IPS-NIHi7 (cell line): ENCODE data around the gene CTCF.

Experiments used
- DNase-seq: peaks from one replicate; pipeline ENCODE4 v3.0.0; 2012; ENCODE audit warnings: mixed read lengths; ENCODE audit errors: extremely low spot score

The CTCF gene

DNA sequence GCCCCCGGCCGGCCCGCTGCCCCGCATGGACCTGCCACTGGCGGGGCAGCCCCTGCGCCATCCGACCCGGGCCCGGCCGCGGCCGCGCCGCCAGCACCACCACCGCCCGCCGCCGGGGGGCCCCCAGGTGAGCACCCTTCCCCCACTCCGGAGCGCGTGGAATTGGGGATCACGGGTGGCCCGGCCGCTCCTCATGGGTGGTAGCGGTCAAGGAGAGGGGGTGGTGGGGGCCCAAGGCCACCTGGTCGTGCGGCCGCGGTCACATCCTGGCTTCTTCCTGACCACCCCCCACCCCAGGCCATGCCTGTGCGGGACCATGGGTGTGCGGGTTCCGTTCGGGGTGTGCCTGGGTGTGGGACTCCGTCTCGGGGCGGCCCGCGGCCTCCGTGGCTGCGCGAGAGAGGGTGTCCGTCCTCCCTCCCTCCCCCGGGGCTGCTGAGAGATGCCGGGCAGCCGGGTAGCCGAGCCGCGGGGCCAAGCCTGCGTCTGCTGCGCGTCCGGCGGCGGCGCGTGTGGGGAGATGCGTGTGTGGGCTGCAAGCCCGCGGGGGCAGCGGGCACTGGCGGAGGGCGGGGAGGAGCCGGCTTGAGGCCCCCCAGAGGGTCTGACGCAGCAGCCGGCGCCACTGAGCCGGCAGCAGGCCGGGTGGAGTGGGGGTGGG, 90.9 kb downstream of the CTCF start:
- no peak for DNase-seq

DNA sequence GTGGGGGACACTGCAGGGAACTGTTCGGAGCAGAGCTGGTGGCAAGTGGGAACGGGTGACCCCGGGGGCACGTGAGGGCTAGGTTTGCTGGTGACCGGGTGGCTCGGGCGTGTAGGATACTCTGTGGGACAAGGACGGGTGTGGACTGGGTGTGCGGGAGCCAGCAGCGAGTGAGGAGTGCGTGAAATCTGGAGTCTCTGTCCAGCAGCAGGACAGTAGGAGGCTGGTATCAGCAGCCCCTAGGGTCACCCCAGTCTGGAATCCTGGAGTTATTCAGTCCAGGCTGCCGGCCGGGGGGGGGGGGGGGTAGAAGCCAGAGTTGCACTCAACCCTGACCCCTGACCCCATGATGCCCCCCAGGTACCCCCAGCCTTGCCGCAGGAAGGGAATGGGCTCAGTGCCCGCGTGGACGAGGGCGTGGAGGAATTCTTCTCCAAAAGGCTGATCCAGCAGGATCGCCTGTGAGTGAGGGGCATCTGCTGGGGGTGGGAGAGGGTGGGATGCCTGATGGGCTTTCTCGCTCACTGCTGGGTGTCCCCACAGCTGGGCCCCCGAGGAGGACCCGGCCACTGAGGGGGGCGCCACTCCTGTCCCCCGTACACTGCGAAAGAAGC, 91.6 kb downstream of the CTCF start:
- no peak for DNase-seq

DNA sequence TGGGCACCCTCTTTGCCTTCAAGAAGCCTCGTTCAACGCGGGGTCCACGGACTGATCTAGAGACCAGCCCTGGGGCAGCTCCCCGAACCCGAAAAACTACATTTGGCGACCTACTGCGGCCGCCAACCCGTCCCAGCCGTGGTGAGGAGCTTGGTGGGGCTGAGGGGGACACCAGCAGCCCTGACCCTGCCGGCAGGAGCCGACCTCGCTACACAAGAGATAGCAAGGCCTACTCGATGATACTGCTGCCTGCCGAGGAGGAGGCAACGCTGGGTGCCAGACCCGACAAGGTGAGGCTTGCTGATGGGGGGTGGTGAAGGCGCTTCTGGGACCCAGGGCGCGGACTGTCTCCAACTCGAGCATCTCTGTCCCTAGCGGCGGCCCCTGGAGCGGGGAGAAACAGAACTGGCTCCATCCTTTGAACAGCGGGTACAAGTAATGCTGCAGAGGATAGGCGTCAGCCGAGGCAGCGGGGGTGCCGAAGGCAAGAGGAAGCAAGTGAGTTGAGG, 92.1 kb downstream of the CTCF start:
- DNase-seq = no peak

DNA sequence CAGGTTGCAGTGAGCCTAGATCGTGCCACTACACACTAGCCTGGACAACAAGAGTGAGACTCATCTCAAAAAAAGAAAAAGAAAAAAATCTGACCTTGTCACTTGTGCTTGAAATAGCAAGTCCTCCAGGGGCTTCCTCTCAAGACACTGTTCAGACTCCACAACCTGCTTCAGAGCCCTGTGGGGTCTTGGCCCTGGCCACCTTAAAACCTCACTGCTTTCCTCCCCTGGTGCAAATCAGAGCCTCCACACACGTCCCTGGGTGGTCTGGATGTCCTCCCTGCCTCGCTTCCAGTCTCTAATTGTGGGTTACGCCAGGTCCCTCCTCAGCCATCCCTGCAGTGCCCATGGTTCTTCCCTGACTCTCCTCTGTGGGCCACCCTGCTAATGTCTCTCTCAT, 93.0 kb downstream of the CTCF start:
- DNase-seq = no peak

DNA sequence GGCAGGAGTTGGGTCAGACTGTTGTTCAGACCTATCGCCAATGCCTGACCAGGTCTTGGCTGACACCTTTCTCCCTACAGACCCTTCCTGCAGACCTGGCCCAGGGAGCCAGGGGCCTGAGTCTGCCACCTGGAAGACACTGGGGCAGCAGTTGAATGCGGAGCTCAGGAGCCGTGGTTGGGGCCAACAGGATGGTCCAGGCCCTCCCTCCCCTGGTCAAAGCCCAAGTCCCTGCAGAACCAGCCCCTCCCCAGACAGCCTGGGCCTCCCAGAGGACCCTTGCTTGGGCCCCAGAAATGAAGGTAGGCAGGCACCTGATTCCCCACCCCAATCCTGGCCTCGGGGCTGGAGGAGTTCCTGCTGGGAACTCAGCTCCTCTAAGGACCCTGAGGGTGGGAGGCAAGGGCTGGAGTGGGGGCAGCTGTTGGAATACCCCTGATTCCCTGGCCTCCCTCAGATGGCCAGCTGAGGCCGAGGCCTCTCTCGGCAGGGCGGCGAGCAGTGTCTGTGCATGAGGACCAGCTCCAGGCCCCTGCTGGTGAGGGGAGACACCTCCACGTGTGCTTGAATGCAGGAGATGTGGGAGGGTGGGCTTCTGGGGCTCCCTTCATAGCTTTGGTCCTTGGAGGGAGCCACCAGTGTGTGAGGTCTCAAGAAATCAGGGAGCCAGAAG, 94.2 kb downstream of the CTCF start:
- no peak for DNase-seq

DNA sequence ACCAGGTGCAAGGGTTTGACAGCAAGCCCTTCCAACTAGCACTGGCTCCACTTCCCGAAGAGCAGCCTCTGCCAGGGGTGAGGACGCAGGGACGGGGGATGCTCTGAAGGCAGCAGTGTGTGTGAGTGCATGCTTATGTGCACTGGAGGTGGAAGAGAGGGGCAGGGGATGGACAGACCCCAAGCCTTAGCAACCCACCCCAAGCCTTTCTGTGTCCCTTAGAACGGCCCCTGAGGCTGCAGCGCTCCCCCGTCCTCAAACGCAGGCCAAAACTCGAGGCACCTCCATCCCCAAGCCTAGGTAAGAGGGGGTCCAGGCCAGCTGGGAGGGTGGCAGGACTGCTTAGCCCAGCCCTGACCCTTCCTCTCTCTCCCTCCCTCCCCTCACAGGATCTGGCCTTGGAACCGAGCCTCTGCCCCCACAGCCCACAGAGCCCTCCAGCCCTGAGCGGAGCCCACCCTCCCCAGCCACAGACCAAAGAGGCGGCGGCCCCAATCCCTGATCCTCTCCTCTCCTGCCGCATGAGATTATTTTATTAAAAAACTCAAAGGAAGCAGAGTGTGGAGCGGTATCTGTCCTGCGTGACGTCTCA, 94.8 kb downstream of the CTCF start:
- DNase-seq = no peak

DNA sequence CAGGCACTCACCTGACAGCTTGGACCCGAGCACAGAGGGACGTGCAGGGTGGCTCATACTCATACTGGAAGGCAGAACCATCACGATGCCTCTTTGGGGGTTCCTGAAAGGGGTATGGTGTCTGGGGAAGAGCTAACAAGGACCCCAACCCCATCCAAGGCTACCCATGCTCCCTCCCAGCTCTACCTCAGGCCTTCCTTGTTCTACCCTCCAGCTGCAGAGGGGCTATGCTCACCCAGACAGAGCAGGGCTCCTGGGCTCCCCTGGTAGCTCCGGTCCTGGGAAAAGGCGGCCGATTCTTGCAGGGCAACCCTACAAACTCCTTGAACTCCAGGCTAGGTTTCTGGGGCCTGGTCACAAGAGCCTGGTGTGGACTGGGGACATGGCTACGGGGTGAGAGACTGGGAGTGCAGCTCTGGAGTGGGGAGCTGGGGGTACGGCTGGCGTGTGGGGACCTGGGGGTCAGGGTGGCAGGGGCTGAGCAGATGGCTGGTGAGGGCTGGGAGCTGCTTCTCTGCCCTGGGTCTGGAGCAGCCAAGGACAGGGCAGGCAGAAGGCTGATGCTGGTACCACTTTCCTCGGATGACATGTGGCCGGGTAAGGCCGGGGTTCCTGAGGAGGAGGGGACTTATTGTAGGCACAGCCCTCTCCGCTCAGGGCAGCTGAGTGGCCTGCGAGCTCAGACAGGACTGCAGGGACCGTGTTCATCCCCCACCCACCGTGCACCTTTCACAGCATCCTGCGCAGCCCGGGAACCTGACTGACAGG, 95.6 kb downstream of the CTCF start:
- DNase-seq = no peak

DNA sequence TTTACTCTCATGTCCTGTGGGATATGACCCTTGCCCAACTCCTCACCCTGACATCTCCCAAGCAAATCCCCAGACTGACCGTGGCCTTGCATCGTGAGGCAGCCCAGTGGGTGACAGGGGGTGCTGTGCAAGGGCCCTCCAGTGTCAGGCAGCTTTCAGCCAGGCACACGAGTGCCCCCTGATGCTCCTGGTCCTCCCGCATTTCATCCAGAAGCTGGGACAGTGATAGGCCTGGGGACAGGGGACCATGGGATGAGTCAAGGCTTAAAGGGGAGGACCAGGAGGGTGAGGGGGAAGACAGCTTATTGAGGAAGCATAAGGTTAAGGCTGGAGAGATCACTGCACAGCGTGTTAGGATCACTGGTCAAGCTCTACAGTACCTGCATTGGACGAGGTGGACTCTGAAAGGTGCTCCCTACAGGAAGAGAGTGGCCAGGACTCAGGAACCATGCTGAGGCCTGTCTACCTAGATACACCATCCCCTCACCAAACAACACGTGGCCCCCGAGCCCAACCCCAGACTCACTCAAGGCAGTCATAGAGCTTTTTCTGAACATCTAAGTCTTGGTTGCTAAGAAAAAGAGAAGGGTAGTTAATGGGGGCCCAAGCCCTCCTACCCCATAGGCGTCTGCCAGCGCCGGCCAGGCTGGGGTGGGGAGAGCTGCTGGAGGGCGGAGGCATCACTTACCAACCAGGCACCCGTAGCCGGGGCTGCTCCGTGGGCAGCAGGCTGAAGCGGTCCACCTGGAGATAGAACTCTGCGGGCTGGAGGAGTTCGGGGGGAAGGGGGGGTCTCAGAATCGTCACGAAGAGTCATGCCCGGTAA, 96.7 kb downstream of the CTCF start:
- no peak for DNase-seq

DNA sequence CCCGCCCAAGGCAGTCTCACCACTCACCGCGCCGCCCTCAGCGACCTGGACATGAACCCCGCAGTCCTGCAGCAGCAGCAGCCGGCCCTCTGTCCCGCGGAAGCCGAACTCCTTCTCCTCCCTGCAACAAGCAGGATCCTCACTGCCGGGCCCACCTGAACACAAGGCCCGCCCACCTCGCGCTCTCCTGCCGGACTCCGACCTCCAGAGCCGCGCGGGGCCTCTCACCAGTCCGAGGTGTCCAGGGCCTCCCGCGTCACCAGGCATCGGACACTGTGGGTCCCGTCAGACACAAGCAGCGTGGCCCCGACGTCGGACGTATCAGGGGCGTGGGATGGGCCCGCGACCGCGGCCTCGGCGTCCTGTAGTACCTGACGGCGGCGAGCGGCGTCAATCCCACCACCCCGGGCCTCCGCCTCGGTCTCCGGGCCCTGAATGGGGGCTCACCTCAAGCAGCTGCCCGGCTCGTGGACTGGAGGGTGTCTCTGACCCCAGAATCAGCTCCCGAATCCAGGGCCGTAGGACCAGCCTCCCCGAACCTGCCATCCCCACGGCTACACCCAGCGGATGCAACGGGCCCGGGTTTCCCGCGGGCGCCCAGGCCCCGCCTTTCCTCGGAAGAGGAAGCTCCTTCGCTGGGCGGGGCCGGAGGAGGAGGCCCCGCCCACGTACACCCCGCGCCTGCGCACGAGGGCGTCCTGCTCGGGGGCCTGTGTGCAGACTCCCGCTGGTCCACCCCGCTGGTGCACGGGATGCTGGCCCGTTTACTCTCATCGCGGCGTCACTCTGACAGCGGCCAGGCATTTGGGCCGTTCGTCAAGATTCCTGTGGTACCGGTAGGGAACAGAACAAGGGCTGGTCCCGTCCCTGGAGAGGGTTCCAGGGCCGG, 97.6 kb downstream of the CTCF start, which contains the start of gene ACD:
Gene ACD (minus strand): TSS at position 586 of the 889 bp plus-strand sequence. CDS start 40 bp downstream, at position 546.
- DNase-seq = peak; percentile 97

DNA sequence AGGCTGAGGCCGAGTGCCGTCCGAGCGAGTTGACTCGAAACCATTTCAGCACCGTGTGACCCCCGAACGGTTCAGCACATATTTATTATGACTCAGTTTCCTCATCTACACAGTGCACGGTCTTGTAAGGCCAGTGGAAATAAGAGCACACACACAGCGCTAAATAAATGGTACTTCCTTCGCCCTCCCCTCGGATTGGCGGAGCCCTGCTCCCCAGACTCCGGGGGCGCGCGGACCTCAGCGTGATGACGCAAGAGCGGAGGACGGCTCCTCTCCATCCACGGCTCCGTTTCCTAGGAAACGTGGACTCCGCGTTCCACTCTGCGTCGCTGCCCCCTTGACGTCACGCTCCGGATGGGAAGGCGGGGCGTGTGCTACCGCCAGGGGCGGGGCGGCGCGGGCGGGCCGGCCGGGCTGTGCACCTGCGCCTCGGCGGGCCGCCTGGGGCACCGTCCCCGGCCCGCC, 98.3 kb downstream of the CTCF start, which contains the start of gene PARD6A:
Gene PARD6A (plus strand): TSS at position 397 of the 465 bp plus-strand sequence. CDS start 79 bp downstream, outside the sequence.
- peak; percentile 99 for DNase-seq

DNA sequence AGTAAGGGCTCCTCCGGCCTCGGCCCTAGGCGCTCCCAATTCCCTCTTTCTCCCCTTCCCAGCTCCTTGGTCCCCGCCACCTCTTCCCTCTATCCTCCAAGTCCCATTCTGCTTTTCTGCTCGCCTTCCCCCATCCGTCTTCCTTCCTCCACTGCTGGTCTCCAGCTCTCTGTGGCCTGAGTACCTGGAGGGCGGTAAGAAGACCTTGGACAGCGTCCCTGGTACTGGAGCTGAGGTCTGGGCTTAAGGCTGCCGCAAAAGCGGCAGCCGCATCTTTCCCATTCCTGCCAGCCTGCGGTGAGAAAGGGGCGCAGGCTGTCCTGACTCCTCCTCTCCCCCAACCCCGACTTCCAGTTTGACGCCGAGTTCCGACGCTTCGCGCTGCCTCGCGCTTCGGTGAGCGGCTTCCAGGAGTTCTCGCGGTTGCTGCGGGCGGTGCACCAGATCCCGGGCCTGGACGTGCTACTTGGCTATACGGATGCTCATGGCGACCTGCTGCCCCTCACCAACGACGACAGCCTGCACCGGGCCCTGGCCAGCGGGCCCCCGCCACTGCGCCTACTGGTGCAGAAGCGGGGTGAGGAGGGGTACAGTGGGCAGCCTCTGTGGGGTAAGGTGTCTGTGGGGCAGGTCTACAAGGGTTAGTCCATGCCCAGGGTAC, 98.9 kb downstream of the CTCF start:
- DNase-seq = peak; percentile 79

DNA sequence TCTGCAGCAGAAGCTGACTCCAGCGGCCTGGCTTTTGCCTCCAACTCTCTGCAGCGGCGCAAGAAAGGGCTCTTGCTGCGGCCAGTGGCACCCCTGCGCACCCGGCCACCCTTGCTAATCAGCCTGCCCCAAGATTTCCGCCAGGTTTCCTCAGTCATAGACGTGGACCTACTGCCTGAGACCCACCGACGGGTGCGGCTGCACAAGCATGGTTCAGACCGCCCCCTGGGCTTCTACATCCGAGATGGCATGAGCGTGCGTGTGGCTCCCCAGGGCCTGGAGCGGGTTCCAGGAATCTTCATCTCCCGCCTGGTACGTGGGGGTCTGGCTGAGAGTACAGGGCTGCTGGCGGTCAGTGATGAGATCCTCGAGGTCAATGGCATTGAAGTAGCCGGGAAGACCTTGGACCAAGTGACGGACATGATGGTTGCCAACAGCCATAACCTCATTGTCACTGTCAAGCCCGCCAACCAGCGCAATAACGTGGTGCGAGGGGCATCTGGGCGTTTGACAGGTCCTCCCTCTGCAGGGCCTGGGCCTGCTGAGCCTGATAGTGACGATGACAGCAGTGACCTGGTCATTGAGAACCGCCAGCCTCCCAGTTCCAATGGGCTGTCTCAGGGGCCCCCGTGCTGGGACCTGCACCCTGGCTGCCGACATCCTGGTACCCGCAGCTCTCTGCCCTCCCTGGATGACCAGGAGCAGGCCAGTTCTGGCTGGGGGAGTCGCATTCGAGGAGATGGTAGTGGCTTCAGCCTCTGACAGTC, 99.7 kb downstream of the CTCF start:
- no peak for DNase-seq

DNA sequence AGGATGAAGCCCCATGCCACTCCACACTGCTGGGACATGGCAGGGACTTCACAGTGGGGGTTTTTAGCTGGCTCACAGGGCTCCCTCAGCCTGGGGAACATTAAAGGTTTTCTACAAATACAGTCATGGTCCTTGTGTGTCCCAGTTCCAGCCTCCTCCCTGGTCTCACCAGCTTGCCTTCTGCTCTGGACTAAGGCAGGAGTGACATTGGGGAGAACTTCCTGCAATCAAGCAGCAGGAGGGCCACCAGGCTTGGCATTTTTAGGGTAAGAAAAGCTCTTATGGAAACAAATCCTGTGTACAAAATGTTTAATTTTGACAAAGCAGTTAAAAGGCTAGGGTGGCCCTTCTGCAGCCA, 100.3 kb downstream of the CTCF start:
- no peak for DNase-seq

DNA sequence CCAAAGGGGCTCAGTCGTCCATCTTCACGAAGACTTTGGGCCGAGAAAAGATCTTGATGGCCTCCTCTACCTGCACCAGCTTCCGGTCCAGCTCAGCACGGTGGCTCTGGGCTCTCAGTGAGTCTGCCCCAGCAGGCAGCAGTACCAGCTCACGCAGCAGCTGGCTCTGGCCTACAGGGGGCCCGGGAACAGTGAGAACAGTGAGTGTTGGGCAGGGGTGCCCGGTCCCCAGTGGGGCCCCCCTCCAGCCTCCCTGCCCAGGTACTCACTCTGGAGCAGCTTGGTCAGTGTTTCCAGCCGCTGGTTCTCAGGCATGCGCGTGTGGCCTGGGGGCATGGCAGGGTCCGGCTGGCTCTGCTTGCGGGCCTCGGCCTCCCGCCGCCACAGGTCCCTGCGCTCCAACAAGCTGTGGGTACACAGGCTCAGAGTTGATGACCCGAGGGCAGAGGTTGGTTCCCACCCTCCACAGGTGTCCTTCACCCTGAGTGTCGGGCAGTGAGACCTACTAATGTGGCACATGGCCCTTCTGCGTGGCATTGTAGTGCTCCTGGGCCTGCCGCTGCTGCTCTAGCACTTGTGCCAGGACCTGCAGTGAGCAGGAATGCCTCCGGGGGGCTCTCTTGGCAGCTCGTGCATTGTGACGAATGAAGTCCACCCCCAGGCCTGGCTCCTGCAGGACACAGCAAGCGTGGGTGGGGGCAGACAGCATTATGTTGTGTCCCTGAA, 101.0 kb downstream of the CTCF start:
- peak; percentile 66 for DNase-seq

DNA sequence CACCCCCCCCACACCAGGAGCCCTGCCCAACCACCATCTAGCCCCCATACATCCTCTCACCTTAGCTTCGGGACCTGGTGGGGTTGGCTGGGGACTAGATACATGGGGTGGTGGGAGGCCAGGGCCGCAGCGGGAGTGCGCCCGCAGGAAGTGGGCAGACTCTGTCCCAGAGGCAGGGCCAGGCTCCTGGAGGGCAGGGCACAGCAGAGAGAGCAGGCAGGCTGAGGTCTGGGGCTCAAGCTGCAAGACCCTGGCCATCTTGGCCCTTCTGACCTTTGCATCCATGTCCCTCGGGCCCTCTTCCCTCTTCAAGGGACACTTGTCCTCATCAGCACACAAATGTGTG, 101.5 kb downstream of the CTCF start:
- no peak for DNase-seq

DNA sequence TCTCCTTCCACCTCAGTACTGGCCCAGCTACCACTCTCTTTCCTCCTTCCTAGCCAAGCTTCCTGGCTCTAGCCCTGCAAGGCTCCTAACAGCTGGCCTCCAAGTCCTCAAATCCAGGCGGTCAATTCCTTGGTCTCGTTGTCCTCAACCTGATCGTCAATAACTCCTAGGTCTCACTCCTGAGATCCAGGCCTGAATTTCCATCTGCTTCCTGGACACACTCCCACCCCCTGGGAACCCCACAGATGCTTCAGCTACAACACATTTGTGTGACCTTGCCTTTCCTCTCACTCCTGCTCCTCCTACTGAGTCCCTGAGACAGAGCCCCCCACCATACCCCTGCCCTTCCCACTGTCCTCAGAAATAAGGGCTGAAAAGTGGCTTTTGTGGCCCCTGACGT, 101.9 kb downstream of the CTCF start:
- no peak for DNase-seq

DNA sequence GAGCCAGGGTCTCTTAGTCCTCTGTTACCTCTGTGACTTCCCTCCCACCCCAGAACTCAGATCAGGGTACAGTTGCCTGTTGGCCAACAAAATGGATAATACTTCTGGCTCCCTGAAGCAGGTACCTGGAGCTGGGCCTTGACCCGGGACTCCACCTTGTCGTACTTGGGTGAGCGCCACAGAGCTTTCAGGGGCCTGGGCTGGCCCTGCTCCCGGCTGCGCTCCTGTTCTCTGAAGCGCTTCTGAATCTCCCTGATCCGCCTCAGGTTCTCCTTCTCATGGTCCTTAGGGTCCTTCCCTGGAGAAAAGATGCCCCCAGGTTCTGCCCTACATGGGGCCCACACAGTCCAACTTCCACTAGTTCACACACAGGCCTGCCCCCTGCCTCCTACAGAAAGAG, 102.5 kb downstream of the CTCF start:
- no peak for DNase-seq

DNA sequence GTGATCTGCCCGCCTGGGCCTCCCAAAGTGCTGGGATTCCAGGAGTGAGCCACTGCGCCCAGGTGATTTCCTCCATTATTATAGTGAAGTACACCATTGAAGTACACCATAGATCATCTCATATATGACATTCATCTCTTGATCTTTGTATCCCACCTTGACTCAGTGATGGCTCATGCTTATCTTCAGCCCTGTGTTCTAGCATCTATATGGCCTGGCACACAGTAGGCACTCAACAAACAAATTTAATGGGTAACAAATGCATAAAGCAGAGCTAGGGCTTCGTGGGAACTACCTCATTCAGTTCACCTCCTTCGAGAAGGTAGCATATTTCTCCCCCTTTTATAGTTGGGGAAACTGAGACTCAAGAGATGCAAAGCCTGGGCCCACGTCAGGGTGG, 103.3 kb downstream of the CTCF start:
- no peak for DNase-seq
